ENCODE measurements around the gene CLSTN3. TPM values are rescaled to one million over a fixed set of nuclear protein-coding genes. Genes with fewer than 3 reads are reported as not detected.

The CLSTN3 gene
- total and polyA plus RNA-seq, 2 donors (not counting 1 experiment from before 2014, with no cell fraction given) = 31.7 to 36.5 TPM

- no peaks in the 10 kb centered on the region for H3K27me3 ChIP-seq (replicated peaks in 1 of 4; ENCODE audit: control extremely low read depth in 1 of 4, control insufficient read depth in 3 of 4, insufficient read depth in 4 of 4, low read length in 3 of 4)
- no peak overlapping the region for H3K27ac Mint-ChIP-seq
- intact Hi-C loops (cut with micrococcal nuclease) = no loop called here
- H3K4me3 Mint-ChIP-seq = no peak overlapping the region
- CTCF ChIA-PET = no interaction called here
- no peak overlapping the region for H3K4me3 ChIP-seq (ENCODE audit: control extremely low read depth in 1 of 5, extremely low read depth in 1 of 5, insufficient read depth in 1 of 5, low read depth in 2 of 5, low read length in 4 of 5)
- H3K79me2 ChIP-seq (ENCODE audit: control insufficient read depth, insufficient read depth, low read length) = no peaks in the 10 kb centered on the region
- 100% methylated on average over 1 of the region's 2 CpGs for WGBS (ENCODE audit: insufficient coverage)
- H2AFZ ChIP-seq (ENCODE audit: insufficient read depth, low read depth, low read length, poor library complexity, severe bottlenecking) = no peak overlapping the region
- H3K9ac ChIP-seq (ENCODE audit: low read length) = no peak overlapping the region
- no peak for ATAC-seq (ENCODE audit: low read depth)
- DNase-seq = no peak
- peaks cover 12 to 17% of the 10 kb centered on the region in 2 donors for H3K4me1 ChIP-seq (ENCODE audit: control insufficient read depth in 2 of 2, insufficient read depth in 2 of 2, low read length in 2 of 2)
- POLR2A ChIA-PET = no interaction called here
- no peak overlapping the region for H3K4me2 ChIP-seq (replicated peaks; ENCODE audit: low read depth, low read length, poor library complexity, severe bottlenecking)
- TF ChIP-seq, protein P1, sequence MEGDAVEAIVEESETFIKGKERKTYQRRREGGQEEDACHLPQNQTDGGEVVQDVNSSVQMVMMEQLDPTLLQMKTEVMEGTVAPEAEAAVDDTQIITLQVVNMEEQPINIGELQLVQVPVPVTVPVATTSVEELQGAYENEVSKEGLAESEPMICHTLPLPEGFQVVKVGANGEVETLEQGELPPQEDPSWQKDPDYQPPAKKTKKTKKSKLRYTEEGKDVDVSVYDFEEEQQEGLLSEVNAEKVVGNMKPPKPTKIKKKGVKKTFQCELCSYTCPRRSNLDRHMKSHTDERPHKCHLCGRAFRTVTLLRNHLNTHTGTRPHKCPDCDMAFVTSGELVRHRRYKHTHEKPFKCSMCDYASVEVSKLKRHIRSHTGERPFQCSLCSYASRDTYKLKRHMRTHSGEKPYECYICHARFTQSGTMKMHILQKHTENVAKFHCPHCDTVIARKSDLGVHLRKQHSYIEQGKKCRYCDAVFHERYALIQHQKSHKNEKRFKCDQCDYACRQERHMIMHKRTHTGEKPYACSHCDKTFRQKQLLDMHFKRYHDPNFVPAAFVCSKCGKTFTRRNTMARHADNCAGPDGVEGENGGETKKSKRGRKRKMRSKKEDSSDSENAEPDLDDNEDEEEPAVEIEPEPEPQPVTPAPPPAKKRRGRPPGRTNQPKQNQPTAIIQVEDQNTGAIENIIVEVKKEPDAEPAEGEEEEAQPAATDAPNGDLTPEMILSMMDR (IDR thresholded peaks at IDR 0.05) = no peak
- TF ChIP-seq EZH2 (IDR thresholded peaks at IDR 0.05; ENCODE audit: borderline replicate concordance, insufficient read depth, low read depth, low read length, poor library complexity, severe bottlenecking) = no peak
- H3K27ac ChIP-seq (ENCODE audit: low read length in 2 of 2) = no peak overlapping the region
- H3K36me3 ChIP-seq (replicated peaks in 1 of 2; ENCODE audit: control extremely low read depth in 1 of 2, control insufficient read depth in 1 of 2, extremely low read depth in 1 of 2, insufficient read depth in 2 of 2, low read length in 1 of 2) = peaks cover 3 to 4% of the 10 kb centered on the region in 2 experiments
- no peaks in the 10 kb centered on the region for H3K9me3 Mint-ChIP-seq (ENCODE audit: insufficient read depth)
- no peaks in the 10 kb centered on the region for H3K27me3 Mint-ChIP-seq
- H3K4me1 Mint-ChIP-seq = peaks cover 22% of the 10 kb centered on the region
- H3K9me3 ChIP-seq (ENCODE audit: control extremely low read depth in 1 of 3, control insufficient read depth in 2 of 3, insufficient read depth in 1 of 3, low read length in 2 of 3) = no peaks in the 10 kb centered on the region
- no peaks in the 10 kb centered on the region for H4K20me1 ChIP-seq (ENCODE audit: control insufficient read depth, insufficient read depth, low read length, poor library complexity, severe bottlenecking)
Measured at GRCh38 chr12:7193674-7194073, 63.5 kb downstream of the CLSTN3 start.

DNA sequence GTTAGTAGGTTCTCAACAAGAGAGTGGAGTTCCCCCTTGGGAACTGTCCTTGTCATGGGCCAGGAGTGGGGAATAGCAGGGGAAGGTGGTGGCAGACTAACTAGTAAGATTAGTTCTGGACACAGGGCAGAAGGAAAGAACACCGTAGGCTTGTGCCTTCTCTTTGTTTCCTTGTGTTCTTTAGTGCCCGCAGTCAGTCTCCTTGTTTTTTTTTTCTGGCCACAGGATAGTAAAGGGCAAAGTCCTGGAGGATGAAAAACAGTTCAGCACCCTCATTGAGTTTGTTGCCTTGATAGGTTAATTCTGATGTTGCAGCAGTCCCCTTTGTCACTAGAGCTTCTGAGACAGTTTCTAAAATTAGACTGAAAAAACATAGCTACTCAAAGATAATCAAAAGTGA is 67.7 kb downstream of the CLSTN3 start:
- CTCF ChIA-PET = no interaction called here
- H3K27me3 Mint-ChIP-seq = no peaks in the 10 kb centered on the region
- POLR2A ChIA-PET = interaction anchor here (0.6 kb wide), 1 partner anchor 289 kb away, joined by 4 read pairs; no protein-coding TSS in a partner anchor
- no peak overlapping the region for H3K27ac Mint-ChIP-seq
- no peaks in the 10 kb centered on the region for H3K9me3 Mint-ChIP-seq (ENCODE audit: insufficient read depth)
- H3K4me1 ChIP-seq (ENCODE audit: control insufficient read depth in 2 of 2, insufficient read depth in 2 of 2, low read length in 2 of 2) = no peaks in the 10 kb centered on the region
- DNase-seq (no peak), ATAC-seq (ENCODE audit: low read depth) (no peak)
- H2AFZ ChIP-seq (ENCODE audit: insufficient read depth, low read depth, low read length, poor library complexity, severe bottlenecking) = no peak overlapping the region
- 100% methylated on average over 2 of the region's 2 CpGs for WGBS (ENCODE audit: insufficient coverage)
- H3K4me2 ChIP-seq (replicated peaks; ENCODE audit: low read depth, low read length, poor library complexity, severe bottlenecking) = no peak overlapping the region
- H4K20me1 ChIP-seq (ENCODE audit: control insufficient read depth, insufficient read depth, low read length, poor library complexity, severe bottlenecking) = no peaks in the 10 kb centered on the region
- H3K9ac ChIP-seq (ENCODE audit: low read length) = no peak overlapping the region
- TF ChIP-seq, protein P1 (IDR thresholded peaks at IDR 0.05) = no peak
- no peak for TF ChIP-seq EZH2 (IDR thresholded peaks at IDR 0.05; ENCODE audit: borderline replicate concordance, insufficient read depth, low read depth, low read length, poor library complexity, severe bottlenecking)
- H3K79me2 ChIP-seq (ENCODE audit: control insufficient read depth, insufficient read depth, low read length) = no peaks in the 10 kb centered on the region
- H3K4me3 Mint-ChIP-seq = no peak overlapping the region
- H3K4me1 Mint-ChIP-seq = peaks cover 2% of the 10 kb centered on the region
- no peaks in the 10 kb centered on the region for H3K9me3 ChIP-seq (ENCODE audit: control extremely low read depth in 1 of 3, control insufficient read depth in 2 of 3, insufficient read depth in 1 of 3, low read length in 2 of 3)
- H3K27ac ChIP-seq (ENCODE audit: low read length in 2 of 2) = no peak overlapping the region
- no peaks in the 10 kb centered on the region for H3K27me3 ChIP-seq (replicated peaks in 1 of 4; ENCODE audit: control extremely low read depth in 1 of 4, control insufficient read depth in 3 of 4, insufficient read depth in 4 of 4, low read length in 3 of 4)
- intact Hi-C loops (cut with micrococcal nuclease) = no loop called here
- no peak overlapping the region for H3K4me3 ChIP-seq (ENCODE audit: control extremely low read depth in 1 of 5, extremely low read depth in 1 of 5, insufficient read depth in 1 of 5, low read depth in 2 of 5, low read length in 4 of 5)
- H3K36me3 ChIP-seq (replicated peaks in 1 of 2; ENCODE audit: control extremely low read depth in 1 of 2, control insufficient read depth in 1 of 2, extremely low read depth in 1 of 2, insufficient read depth in 2 of 2, low read length in 1 of 2) = peaks cover 0 to 22% of the 10 kb centered on the region in 2 experiments
